ENCODE measurements around the gene CCDC87.

DNA sequence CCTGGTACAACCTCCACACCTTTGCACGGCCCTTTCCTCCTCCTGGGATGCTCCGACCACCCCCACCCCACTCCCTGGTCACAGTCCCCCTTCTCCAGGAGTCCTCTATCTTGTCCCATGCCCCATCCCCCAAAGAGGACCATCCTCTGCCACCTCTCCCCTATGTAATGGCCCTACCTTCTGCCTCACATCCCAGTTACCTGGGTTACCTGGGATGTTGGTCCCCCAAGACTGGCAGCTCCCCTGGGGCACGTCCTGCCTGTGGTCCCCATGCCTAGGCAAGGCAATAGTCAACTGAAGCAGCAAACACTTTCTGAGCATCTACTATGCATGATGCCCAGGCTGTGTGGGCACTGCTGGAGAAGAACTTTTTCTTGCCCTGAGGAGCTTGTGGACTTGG is 37.4 kb downstream of the CCDC87 start:
- TF ChIP-seq, protein P1, sequence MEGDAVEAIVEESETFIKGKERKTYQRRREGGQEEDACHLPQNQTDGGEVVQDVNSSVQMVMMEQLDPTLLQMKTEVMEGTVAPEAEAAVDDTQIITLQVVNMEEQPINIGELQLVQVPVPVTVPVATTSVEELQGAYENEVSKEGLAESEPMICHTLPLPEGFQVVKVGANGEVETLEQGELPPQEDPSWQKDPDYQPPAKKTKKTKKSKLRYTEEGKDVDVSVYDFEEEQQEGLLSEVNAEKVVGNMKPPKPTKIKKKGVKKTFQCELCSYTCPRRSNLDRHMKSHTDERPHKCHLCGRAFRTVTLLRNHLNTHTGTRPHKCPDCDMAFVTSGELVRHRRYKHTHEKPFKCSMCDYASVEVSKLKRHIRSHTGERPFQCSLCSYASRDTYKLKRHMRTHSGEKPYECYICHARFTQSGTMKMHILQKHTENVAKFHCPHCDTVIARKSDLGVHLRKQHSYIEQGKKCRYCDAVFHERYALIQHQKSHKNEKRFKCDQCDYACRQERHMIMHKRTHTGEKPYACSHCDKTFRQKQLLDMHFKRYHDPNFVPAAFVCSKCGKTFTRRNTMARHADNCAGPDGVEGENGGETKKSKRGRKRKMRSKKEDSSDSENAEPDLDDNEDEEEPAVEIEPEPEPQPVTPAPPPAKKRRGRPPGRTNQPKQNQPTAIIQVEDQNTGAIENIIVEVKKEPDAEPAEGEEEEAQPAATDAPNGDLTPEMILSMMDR (IDR thresholded peaks at IDR 0.05; ENCODE audit: low read depth, low read length, missing input control), result no peak
- TF ChIP-seq GABPA (IDR thresholded peaks at IDR 0.05 in 1 of 2, conservative IDR thresholded peaks at IDR 0.05 in 1 of 2), result no peak
- TF ChIP-seq, protein P2, sequence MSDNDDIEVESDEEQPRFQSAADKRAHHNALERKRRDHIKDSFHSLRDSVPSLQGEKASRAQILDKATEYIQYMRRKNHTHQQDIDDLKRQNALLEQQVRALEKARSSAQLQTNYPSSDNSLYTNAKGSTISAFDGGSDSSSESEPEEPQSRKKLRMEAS (IDR thresholded peaks at IDR 0.05), result no peak

All from liver (tissue), 3 donors.